HG03520 (cell line): ENCODE results near the gene COQ8B.

Experiments used
- ATAC-seq: cut with Tn5 transposase; IDR thresholded peaks from one replicate; pipeline ENCODE4 v1.9.1; 2021; ENCODE audit warnings: mild to moderate bottlenecking, moderate library complexity; ENCODE audit not compliant: unreplicated experiment

The COQ8B gene

GRCh38 chr19:40642051-40642706 is 74.5 kb downstream of the COQ8B start:
- no peak for ATAC-seq
